Endothelial cell of umbilical vein (primary cell): ENCODE results near the gene CEMP1. TPM values are rescaled to one million over a fixed set of nuclear protein-coding genes. Genes with fewer than 3 reads are reported as not detected.
"Not testable (repeated sequence)": the region's sequence is repeated elsewhere in the genome, so short reads cannot be mapped to it uniquely, and the experiment has no call there.

Source experiments
- BruUV-seq: library from RNA; stranded (reverse); fragments of 400-500 nt; replicated peaks from 2 replicates; lab custom pipeline; 2021; lab: Mats Ljungman, UMichigan
- CTCF ChIA-PET: fragments of 300-600, 350-600 bp; sonication (Branson Sonifier 250); formaldehyde crosslinking; loops from one replicate; lab custom pipeline; 2021; ENCODE audit warnings: antibody characterized with exemption, inconsistent platforms; lab: Charles Lee
- POLR2A ChIA-PET: fragments of 300-600, 350-600 bp; sonication (Branson Sonifier 250); formaldehyde crosslinking; loops from one replicate; lab custom pipeline; 2021; ENCODE audit warnings: antibody characterized with exemption, inconsistent platforms; lab: Charles Lee
- DNase-seq: peaks from one replicate; pipeline ENCODE4 v3.0.0-alpha.2; 2011; ENCODE audit warnings: low read depth, low spot score
- FAIRE-seq: peaks from 2 replicates; lab custom pipeline; 2011; peaks lifted over from hg19 to GRCh38; lab: Jason Lieb, UNC
- H2AFZ ChIP-seq: 2 replicates; pipeline ENCODE4 v1.6.0; 2012; ENCODE audit warnings: low read depth, low read length, control low read depth, inconsistent platforms
- H3K27ac ChIP-seq: 2 replicates; pipeline ENCODE4 v1.5.1; 2011; ENCODE audit warnings: low read depth, mild to moderate bottlenecking, control low read depth, low read length, moderate library complexity; ENCODE audit not compliant: insufficient read depth
- H3K27me3 ChIP-seq, 2 experiments: 2 replicates each; pipeline versions ENCODE4 v1.6.0 to v1.6.1; 2011; ENCODE audit warnings: low read length in 2 of 2, mixed read lengths in 1 of 2; ENCODE audit not compliant: control insufficient read depth in 2 of 2, insufficient read depth in 2 of 2
- H3K36me3 ChIP-seq, 2 experiments: 2 replicates in 1 of 2; 3 replicates in 1 of 2; pipeline ENCODE4 v1.5.1; 2011; ENCODE audit warnings: low read length in 2 of 2, mild to moderate bottlenecking in 1 of 2, moderate library complexity in 1 of 2; ENCODE audit not compliant: control insufficient read depth in 2 of 2, insufficient read depth in 2 of 2; ENCODE audit errors: extremely low read depth in 1 of 2
- H3K4me1 ChIP-seq: 3 replicates; pipeline ENCODE4 v1.5.1; 2011; ENCODE audit warnings: mild to moderate bottlenecking, low read length; ENCODE audit not compliant: control insufficient read depth, insufficient read depth; ENCODE audit errors: extremely low read depth
- H3K4me2 ChIP-seq: 2 replicates; pipeline ENCODE4 v1.6.1; 2011; ENCODE audit warnings: low read length, control low read depth, mixed read lengths; ENCODE audit not compliant: insufficient read depth
- H3K4me3 ChIP-seq, 3 experiments: fragments of 200-600 bp in 1 of 3; sonication (generic), shearing (Covaris generic) in 1 of 3; replicated peaks in 1 of 3; 2 replicates each; pipeline ENCODE4 v1.5.1; 2011 to 2016; ENCODE audit warnings: control low read depth in 3 of 3, low read length in 3 of 3, mild to moderate bottlenecking in 2 of 3, inconsistent platforms in 1 of 3, low read depth in 1 of 3, moderate library complexity in 1 of 3; ENCODE audit not compliant: insufficient read depth in 1 of 3
- H3K79me2 ChIP-seq: 2 replicates; pipeline ENCODE4 v1.6.0; 2012; ENCODE audit warnings: low read length, inconsistent platforms; ENCODE audit not compliant: control insufficient read depth, insufficient read depth
- H3K9ac ChIP-seq: replicated peaks from 2 replicates; pipeline ENCODE3; 2011; ENCODE audit warnings: low read length, control low read depth; ENCODE audit not compliant: insufficient read depth; ENCODE audit errors: extremely low read depth
- H3K9me1 ChIP-seq: replicated peaks from 3 replicates; pipeline ENCODE4 v1.6.0; 2011; ENCODE audit warnings: mild to moderate bottlenecking, low read length; ENCODE audit not compliant: control insufficient read depth, insufficient read depth; ENCODE audit errors: extremely low read depth
- H3K9me3 ChIP-seq: replicated peaks from 2 replicates; pipeline ENCODE4 v1.5.1; 2012; ENCODE audit warnings: low read length, inconsistent platforms; ENCODE audit not compliant: control insufficient read depth, insufficient read depth
- H4K20me1 ChIP-seq: replicated peaks from 2 replicates; pipeline ENCODE3; 2011; ENCODE audit warnings: mild to moderate bottlenecking, low read length; ENCODE audit not compliant: control insufficient read depth, insufficient read depth; ENCODE audit errors: extremely low read depth
- dilution Hi-C: fragments of 300-500 bp; cut with MboI; formaldehyde crosslinking; loops from one replicate; pipeline ENCODE4 v1.15.0; 2019; ENCODE audit warnings: low sequenced_read_pairs; ENCODE audit not compliant: extremely low pct_ligation_motif_present
- intact Hi-C: fragments of 100-400 bp; cut with micrococcal nuclease; formaldehyde crosslinking; loops from one replicate; pipeline ENCODE4 v1.10.0; 2022
- polyA plus RNA-seq, 4 experiments: library from polyadenylated mRNA; depleted of rRNA in 3 of 4; stranded (reverse) in 3 of 4; unstranded in 1 of 4; fragments of >200 nt; gene quantifications; 2 replicates each; pipeline versions ENCODE4 v1.2.1 to v1.2.3, GENCODE V29; 2011 to 2012; ENCODE audit warnings: missing spikeins in 1 of 4
- total RNA-seq: library from RNA; stranded (reverse); gene quantifications from 2 replicates; pipeline ENCODE4 v1.2.3, GENCODE V29; 2021

CEMP1 gene
- total and polyA plus RNA-seq, 2 donors (not counting 3 experiments of a cell fraction or from before 2014, with no cell fraction given): not detected

GRCh38 chr16:2578905-2579304 lies 47.7 kb upstream of the CEMP1 start:
- H3K4me2 ChIP-seq, CTCF ChIA-PET, H4K20me1 ChIP-seq, H3K9me1 ChIP-seq, POLR2A ChIA-PET, dilution Hi-C loops, H3K36me3 ChIP-seq, DNase-seq, intact Hi-C loops, H3K9ac ChIP-seq, H3K9me3 ChIP-seq, H3K4me3 ChIP-seq, H2AFZ ChIP-seq, H3K27me3 ChIP-seq, H3K79me2 ChIP-seq, BruUV-seq, FAIRE-seq, H3K27ac ChIP-seq, H3K4me1 ChIP-seq: not testable (repeated sequence)

- not testable (repeated sequence) for H3K4me3 ChIP-seq
Measured at GRCh38 chr16:2577044-2577443, 45.8 kb upstream of the CEMP1 start.

GRCh38 chr16:2575839-2576238 lies 44.6 kb upstream of the CEMP1 start:
- H3K9ac ChIP-seq, H3K27me3 ChIP-seq, H3K4me2 ChIP-seq, H3K36me3 ChIP-seq, CTCF ChIA-PET, H3K4me3 ChIP-seq, POLR2A ChIA-PET, H4K20me1 ChIP-seq, H3K79me2 ChIP-seq, intact Hi-C loops, H2AFZ ChIP-seq, DNase-seq, H3K27ac ChIP-seq, FAIRE-seq, BruUV-seq, H3K9me3 ChIP-seq, dilution Hi-C loops, H3K4me1 ChIP-seq, H3K9me1 ChIP-seq: not testable (repeated sequence)

More at GRCh38 chr16:2577044-2577443, 45.8 kb upstream of the CEMP1 start:
- dilution Hi-C loops, H3K36me3 ChIP-seq, H3K9me3 ChIP-seq, POLR2A ChIA-PET, H3K4me2 ChIP-seq, H3K79me2 ChIP-seq, H3K27me3 ChIP-seq, intact Hi-C loops, H3K4me1 ChIP-seq, H3K9ac ChIP-seq, H3K27ac ChIP-seq, CTCF ChIA-PET, BruUV-seq, H2AFZ ChIP-seq, H4K20me1 ChIP-seq, DNase-seq, H3K9me1 ChIP-seq, FAIRE-seq: not testable (repeated sequence)

GRCh38 chr16:2572704-2573103 lies 41.5 kb upstream of the CEMP1 start:
- H3K4me2 ChIP-seq, BruUV-seq, H3K4me1 ChIP-seq, H4K20me1 ChIP-seq, H3K4me3 ChIP-seq, H3K27ac ChIP-seq, H3K9me1 ChIP-seq, FAIRE-seq, CTCF ChIA-PET, dilution Hi-C loops, POLR2A ChIA-PET, H3K9ac ChIP-seq, H3K9me3 ChIP-seq, H2AFZ ChIP-seq, H3K79me2 ChIP-seq, intact Hi-C loops, DNase-seq, H3K36me3 ChIP-seq, H3K27me3 ChIP-seq: not testable (repeated sequence)
